IgD-negative memory B cell (primary cell): ENCODE data around the gene WWC1. TPM values are rescaled to one million over a fixed set of nuclear protein-coding genes. Genes with fewer than 3 reads are reported as not detected.

Experiments
- H3K27ac Mint-ChIP-seq, 3 donors: one replicate each; pipeline ENCODE4 v1.8.0; 2020 to 2022; ENCODE audit warnings: mild to moderate bottlenecking in 3 of 3, mixed read lengths in 3 of 3, moderate library complexity in 1 of 3
- H3K27me3 Mint-ChIP-seq: one replicate; pipeline ENCODE4 v1.8.0; 2021; ENCODE audit warnings: mixed read lengths
- H3K36me3 Mint-ChIP-seq: one replicate; pipeline ENCODE4 v1.8.0; 2020; ENCODE audit warnings: mild to moderate bottlenecking, mixed read lengths
- H3K4me1 Mint-ChIP-seq, 3 donors: one replicate each; pipeline ENCODE4 v1.8.0; 2020 to 2022; ENCODE audit warnings: mixed read lengths in 3 of 3, mild to moderate bottlenecking in 1 of 3
- H3K4me3 Mint-ChIP-seq, 4 donors: one replicate each; pipeline ENCODE4 v1.8.0; 2020 to 2022; ENCODE audit warnings: mild to moderate bottlenecking in 4 of 4, mixed read lengths in 4 of 4, moderate library complexity in 3 of 4
- H3K9me3 Mint-ChIP-seq, 3 donors: one replicate each; pipeline ENCODE4 v1.8.0; 2020 to 2021; ENCODE audit warnings: mixed read lengths in 3 of 3, mild to moderate bottlenecking in 1 of 3
- polyA plus RNA-seq: library from polyadenylated mRNA; unstranded; fragments of 300-500 nt; fragmentation: Illumina TruSeq; gene quantifications from one replicate; pipeline ENCODE4 v1.2.3, GENCODE V29; 2021

Gene WWC1
- polyA plus RNA-seq, 1 donor from 2014 or later: 0.09 TPM

GRCh38 chr5:168480601-168481000 lies 189.2 kb downstream of the WWC1 start:
- no peaks in the 10 kb centered on the region for H3K27me3 Mint-ChIP-seq
- H3K4me1 Mint-ChIP-seq: peaks cover 8 to 18% (median 15%) of the 10 kb centered on the region in 3 donors

GRCh38 chr5:168481330-168481788 lies 189.9 kb downstream of the WWC1 start:
- H3K9me3 Mint-ChIP-seq: no peaks in the 10 kb centered on the region
- no peaks in the 10 kb centered on the region for H3K36me3 Mint-ChIP-seq
- H3K4me3 Mint-ChIP-seq: peak overlapping the region in 2 of 4 donors; percentile 0 to 71
- no peaks in the 10 kb centered on the region for H3K27me3 Mint-ChIP-seq
- peak overlapping the region; percentile 12 to 77 (median 63) for H3K27ac Mint-ChIP-seq
- H3K4me1 Mint-ChIP-seq: peaks cover 16 to 26% (median 22%) of the 10 kb centered on the region in 3 donors

More at GRCh38 chr5:168480601-168481000, 189.2 kb downstream of the WWC1 start:
- no peak overlapping the region for H3K4me3 Mint-ChIP-seq
- H3K9me3 Mint-ChIP-seq: no peaks in the 10 kb centered on the region
- no peaks in the 10 kb centered on the region for H3K36me3 Mint-ChIP-seq
- no peak overlapping the region for H3K27ac Mint-ChIP-seq

- Mint-ChIP-seq H3K27me3 (no peaks in the 10 kb centered on the region), H3K27ac (no peak overlapping the region), H3K4me1 (peaks cover 18 to 33% (median 27%) of the 10 kb centered on the region in 3 donors), H3K9me3 (no peaks in the 10 kb centered on the region), H3K36me3 (no peaks in the 10 kb centered on the region), H3K4me3 (peak overlapping the region in 1 of 4 donors; percentile 16)
These were observed 190.9 kb downstream of the WWC1 start for GRCh38 chr5:168482361-168482760.

- H3K27me3 Mint-ChIP-seq: no peaks in the 10 kb centered on the region
- peak within 1 kb of the TSS; percentile 98 to 100 (median 100) for H3K4me3 Mint-ChIP-seq
- H3K9me3 Mint-ChIP-seq: no peaks in the 10 kb centered on the region
- H3K36me3 Mint-ChIP-seq: peaks cover 3% of the 10 kb centered on the region
- peaks cover 14 to 35% (median 27%) of the 10 kb centered on the region in 3 donors for H3K4me1 Mint-ChIP-seq
- H3K27ac Mint-ChIP-seq: peak within 1 kb of the TSS; percentile 88 to 96 (median 96)
These were observed 194.9 kb downstream of the WWC1 start, which contains the start of gene RARS1 for GRCh38 chr5:168486136-168486879. Gene RARS1 (plus strand): TSS chr5:168486471. CDS start chr5:168486499, 28 bp downstream.

GRCh38 chr5:168489059-168489458 lies 197.6 kb downstream of the WWC1 start:
- Mint-ChIP-seq H3K27ac (no peak overlapping the region), H3K9me3 (no peaks in the 10 kb centered on the region)

GRCh38 chr5:168494057-168494555 lies 202.7 kb downstream of the WWC1 start:
- Mint-ChIP-seq H3K36me3 (peaks cover 7% of the 10 kb centered on the region), H3K27me3 (no peaks in the 10 kb centered on the region), H3K27ac (no peak overlapping the region), H3K4me3 (no peak overlapping the region), H3K4me1 (peaks cover 0 to 4% (median 0%) of the 10 kb centered on the region in 3 donors), H3K9me3 (no peaks in the 10 kb centered on the region)

More at GRCh38 chr5:168489059-168489458, 197.6 kb downstream of the WWC1 start:
- peaks cover 3% of the 10 kb centered on the region for H3K36me3 Mint-ChIP-seq
- peak overlapping the region in 1 of 4 donors; percentile 43 for H3K4me3 Mint-ChIP-seq
- H3K4me1 Mint-ChIP-seq: peaks cover 14 to 28% (median 20%) of the 10 kb centered on the region in 3 donors
- H3K27me3 Mint-ChIP-seq: no peaks in the 10 kb centered on the region

- Mint-ChIP-seq H3K27me3 (no peaks in the 10 kb centered on the region), H3K9me3 (no peaks in the 10 kb centered on the region), H3K36me3 (peaks cover 10% of the 10 kb centered on the region), H3K27ac (peak overlapping the region in 1 of 3 donors; percentile 78), H3K4me1 (peaks cover 0 to 1% (median 0%) of the 10 kb centered on the region in 3 donors), H3K4me3 (no peak overlapping the region)
These were observed 211.3 kb downstream of the WWC1 start for GRCh38 chr5:168502563-168503237.

GRCh38 chr5:168513861-168514428 lies 222.5 kb downstream of the WWC1 start:
- Mint-ChIP-seq H3K27ac (peak overlapping the region in 1 of 3 donors; percentile 50), H3K36me3 (peaks cover 49% of the 10 kb centered on the region), H3K4me1 (no peaks in the 10 kb centered on the region), H3K9me3 (peaks cover 0 to 16% (median 1%) of the 10 kb centered on the region in 3 donors), H3K27me3 (no peaks in the 10 kb centered on the region), H3K4me3 (no peak overlapping the region)

Other genes starting within 250 kb of the WWC1 start
- 12.6 TPM for gene RARS1, start 194.8 kb downstream of the WWC1 start, polyA plus RNA-seq
- gene FBLL1, start 237.7 kb downstream of the WWC1 start, polyA plus RNA-seq: not detected